Adipose tissue (tissue), 3 donors: ENCODE data around the gene DDX50. TPM values are rescaled to one million over a fixed set of nuclear protein-coding genes. Genes with fewer than 3 reads are reported as not detected.
"Not testable (repeated sequence)": the region's sequence is repeated elsewhere in the genome, so short reads cannot be mapped to it uniquely, and the experiment has no call there.

Source experiments
- H3K27ac ChIP-seq: one replicate; pipeline ENCODE4 v1.5.1; 2013; ENCODE audit warnings: low read depth, low read length
- WGBS, 3 donors: extraction: QIAGEN DNeasy Blood & Tissue Kit; methylation state at CpG; one replicate each; pipeline ENCODE4 v1.1.7; 2013; 5-methylcytosine and 5-hydroxymethylcytosine counted together
- polyA plus RNA-seq, 3 donors: library from polyadenylated mRNA; stranded (reverse); fragments of 200-250 nt; gene quantifications; one replicate each; pipeline ENCODE4 v1.2.3, GENCODE V29; 2013
- donor health status: healthy with polysubstance abuse.
- donor health status: Bipolar disorder and iron deficiency.
- donor health status: healthy.

DDX50 gene
- polyA plus RNA-seq, 3 donors = 22.0 to 33.4 (median 25.5) TPM

GRCh38 chr10:68899186-68899745 is 1.8 kb upstream of the DDX50 start:
- WGBS, 3 donors = 82 to 88% (median 87%) methylated on average over 8 of the region's 8 CpGs
- no peak overlapping the region for H3K27ac ChIP-seq

DNA sequence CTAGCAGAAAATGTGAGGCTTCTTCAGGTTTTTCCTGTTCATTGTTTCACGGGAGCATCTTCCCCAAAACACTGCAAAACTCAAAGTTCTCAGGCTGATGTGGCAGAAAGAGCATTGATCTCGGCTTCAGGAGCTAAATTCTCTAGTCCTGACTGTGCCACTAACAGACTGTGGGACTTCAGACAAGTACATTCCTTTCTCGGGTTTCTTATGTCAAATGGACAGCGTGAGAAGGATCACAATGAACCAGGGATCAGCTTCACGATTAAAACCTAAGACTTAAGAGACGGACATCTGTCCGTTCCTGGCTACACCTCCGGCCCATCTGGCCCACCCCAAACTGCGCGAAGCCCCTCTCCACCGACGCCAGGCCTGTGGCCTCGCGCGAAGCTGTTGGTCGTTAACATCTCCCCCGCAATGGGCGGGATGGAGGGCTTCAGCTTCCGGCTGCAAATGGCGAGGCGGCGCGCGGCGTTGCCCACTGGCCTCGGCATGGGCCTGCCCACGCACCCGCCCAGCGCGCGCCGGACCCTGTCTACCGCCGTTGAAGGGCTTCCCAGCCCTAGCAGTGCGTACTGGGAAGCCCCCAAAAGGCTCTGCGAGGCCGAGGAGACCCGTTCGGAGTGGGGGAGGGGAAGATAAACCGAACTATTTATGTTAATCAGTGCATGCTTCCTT is 549 bp upstream of the DDX50 start:
- 3 to 6% (median 4%) methylated on average over 39 to 40 of the region's 40 CpGs for WGBS, 3 donors
- H3K27ac ChIP-seq = peak overlapping the region; percentile 83

GRCh38 chr10:68902382-68902781 is 1.3 kb downstream of the DDX50 start:
- no peak overlapping the region for H3K27ac ChIP-seq

DNA sequence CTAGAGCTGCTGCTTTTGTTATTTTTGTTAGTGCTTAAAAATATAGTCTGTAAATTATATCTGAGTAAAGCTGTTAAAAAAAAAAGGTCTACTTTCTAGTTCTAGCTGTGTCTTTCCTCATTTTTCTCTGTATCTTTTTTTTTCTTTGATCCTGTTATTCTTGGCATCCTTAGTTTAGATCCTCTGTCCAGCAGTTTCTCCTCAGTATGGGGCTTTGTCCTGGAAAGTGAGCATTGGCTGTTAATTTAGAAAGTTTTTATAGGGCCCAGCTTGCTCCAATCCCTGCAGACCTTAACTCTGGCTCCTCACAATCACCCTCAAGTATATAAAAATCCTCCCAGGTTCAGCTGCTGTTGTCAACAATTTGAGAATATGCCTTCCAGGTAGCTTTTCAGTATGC is 23.5 kb downstream of the DDX50 start:
- no peak overlapping the region for H3K27ac ChIP-seq

More at GRCh38 chr10:68902382-68902781, 1.3 kb downstream of the DDX50 start:
- WGBS, 3 donors = 43 to 75% (median 67%) methylated on average over 5 of the region's 5 CpGs

- no peak overlapping the region for H3K27ac ChIP-seq
- 90 to 98% (median 97%) methylated on average over 4 of the region's 4 CpGs for WGBS, 3 donors
Observed at GRCh38 chr10:68925489-68925888, 24.4 kb downstream of the DDX50 start.

- 92 to 96% (median 96%) methylated on average over 2 of the region's 2 CpGs for WGBS, 3 donors
- not testable (repeated sequence) for H3K27ac ChIP-seq
Observed at GRCh38 chr10:68929157-68929556, 28.0 kb downstream of the DDX50 start.

DNA sequence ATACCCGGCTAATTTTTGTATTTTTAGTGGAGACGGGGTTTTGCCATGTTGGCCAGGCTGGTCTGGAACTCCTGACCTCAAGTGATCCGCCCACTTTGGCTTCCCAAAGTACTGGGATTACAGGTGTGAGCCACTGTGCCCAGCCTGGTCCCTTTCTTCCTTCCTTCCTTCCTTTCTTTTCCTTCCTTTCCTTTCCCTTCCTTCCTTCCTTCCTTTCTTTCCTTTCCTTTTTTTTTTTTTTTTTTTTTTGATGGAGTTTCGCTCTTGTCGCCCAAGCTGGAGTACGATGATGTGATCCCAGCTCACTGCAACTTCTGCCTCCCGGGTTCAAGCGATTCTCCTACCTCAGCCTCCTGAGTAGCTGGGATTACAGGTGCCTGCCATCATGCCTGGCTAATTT is 28.8 kb downstream of the DDX50 start:
- WGBS, 3 donors = 96 to 99% (median 98%) methylated on average over 7 to 8 of the region's 8 CpGs

DNA sequence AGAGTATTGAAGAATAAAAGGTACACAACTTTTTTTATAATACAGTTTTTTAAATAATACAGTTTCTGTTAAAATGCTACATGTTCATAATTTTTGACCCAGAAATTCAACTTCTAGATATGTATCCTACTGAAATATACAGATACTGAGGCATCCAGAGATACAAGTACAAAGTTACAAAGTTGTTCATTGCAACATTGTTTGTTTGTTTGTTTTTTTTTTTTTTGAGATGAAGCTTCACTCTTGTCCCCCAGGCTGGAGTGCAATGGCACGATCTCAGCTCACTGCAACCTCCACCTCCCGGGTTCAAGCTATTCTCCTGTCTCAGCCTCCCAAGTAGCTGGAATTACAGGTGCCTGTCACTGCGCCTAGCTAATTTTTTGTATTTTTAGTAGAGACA is 31.7 kb downstream of the DDX50 start:
- 82 to 98% (median 97%) methylated on average over 3 of the region's 3 CpGs for WGBS, 3 donors
- H3K27ac ChIP-seq = not testable (repeated sequence)

More for the DNA sequence above, 28.8 kb downstream of the DDX50 start:
- H3K27ac ChIP-seq = not testable (repeated sequence)

DNA sequence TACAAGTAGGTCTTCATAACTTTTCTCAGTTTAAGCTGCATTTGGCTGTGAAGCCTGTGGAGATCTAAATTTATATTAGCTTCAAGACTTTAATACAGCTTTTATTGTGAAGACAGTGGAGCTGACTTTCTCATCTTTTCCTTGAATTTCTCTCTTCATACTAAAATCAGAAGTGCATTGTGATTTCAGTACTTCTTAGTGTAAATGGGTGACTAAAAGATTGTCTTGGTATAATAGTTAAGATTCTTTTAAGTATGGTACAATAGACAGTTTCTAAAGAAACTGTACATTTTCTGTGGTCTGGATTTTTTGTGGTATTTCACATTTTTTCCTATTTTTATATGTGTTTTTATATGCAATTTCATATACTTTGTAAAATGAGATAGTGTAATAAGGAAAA is 33.9 kb downstream of the DDX50 start:
- no peak overlapping the region for H3K27ac ChIP-seq

DNA sequence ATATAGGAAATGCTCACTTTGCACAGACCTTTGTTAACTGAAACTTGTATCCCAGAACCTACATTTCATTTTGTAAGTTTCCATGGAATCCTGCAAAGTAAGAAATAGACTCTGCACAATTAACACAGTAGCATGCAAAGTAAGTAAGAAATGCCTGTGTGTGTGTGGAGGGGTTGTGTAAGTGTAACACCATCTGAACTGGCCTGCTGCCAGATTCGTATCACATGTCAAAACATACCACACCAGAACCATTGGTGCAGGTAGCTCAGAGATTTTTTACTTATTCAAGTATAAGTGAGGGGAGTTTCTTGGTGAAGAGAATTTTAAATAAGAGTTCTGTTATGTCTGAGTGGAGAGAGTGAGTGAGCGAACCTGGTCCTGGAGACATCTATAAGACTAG is 37.0 kb downstream of the DDX50 start:
- no peak overlapping the region for H3K27ac ChIP-seq
- WGBS, 3 donors = 56 to 75% (median 67%) methylated on average over 2 of the region's 2 CpGs

DNA sequence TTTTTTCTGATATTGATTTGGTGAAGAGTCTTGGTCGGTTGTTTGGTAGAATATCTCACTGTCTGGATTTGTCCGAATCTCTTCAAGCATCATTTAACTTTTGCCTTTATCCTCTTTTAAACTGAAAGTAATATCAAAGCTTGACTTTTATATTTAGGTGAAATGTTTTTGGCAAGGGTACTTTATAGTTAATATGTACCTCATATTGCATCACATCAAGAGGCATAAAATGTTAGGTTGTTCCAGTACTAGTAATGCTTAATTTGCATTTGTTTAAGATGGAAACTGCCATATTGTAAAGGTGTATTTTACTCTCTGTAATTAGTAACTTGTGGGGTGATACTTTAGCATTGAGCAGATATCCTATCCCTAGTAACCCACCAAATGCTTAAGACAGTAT is 37.8 kb downstream of the DDX50 start:
- WGBS, 3 donors = 86 to 96% (median 94%) methylated on average over 2 of the region's 2 CpGs
- no peak overlapping the region for H3K27ac ChIP-seq

DNA sequence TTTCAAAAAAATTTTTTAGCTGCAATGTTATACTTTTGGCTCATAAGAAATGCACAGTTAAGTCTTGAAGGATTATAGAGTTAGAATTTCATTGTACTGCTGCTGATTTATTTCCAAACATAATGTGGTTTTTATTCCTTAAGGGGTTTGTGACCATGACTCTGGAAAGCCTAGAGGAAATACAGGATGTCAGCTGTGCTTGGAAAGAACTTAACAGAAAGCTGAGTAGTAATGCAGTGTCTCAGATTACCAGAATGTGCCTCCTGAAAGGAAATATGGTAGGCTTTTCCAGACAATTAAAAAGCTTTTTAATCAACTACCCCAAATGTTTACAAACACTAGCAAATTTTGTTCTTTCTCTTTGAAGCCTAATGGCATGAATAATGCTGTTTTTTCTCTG is 39.8 kb downstream of the DDX50 start:
- not testable (repeated sequence) for H3K27ac ChIP-seq

DNA sequence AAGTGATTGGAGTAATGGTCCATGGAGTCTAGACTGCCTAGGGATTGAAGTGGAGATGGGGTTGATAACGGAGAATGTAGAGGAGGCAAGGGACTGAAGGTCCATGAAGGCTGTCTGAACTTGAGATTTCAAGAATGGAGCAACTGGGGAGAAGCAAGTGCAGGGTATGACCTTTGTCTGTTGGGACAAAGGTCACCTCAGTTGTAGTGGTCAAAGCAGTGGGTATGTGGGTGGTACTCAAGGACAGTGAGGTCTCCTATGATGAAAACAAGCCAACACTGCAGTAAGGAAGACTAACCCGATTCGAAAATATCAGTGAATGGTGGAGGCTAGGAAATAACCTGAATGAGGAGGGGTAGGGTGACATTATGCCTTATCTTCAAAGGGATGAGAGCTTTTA is 49.5 kb downstream of the DDX50 start:
- WGBS, 3 donors = 92 to 95% (median 93%) methylated on average over 3 of the region's 3 CpGs

GRCh38 chr10:68954904-68955303 is 53.8 kb downstream of the DDX50 start:
- H3K27ac ChIP-seq = no peak overlapping the region
- 89 to 91% (median 90%) methylated on average over 12 of the region's 12 CpGs for WGBS, 3 donors

More for the DNA sequence above, 49.5 kb downstream of the DDX50 start:
- no peak overlapping the region for H3K27ac ChIP-seq

DNA sequence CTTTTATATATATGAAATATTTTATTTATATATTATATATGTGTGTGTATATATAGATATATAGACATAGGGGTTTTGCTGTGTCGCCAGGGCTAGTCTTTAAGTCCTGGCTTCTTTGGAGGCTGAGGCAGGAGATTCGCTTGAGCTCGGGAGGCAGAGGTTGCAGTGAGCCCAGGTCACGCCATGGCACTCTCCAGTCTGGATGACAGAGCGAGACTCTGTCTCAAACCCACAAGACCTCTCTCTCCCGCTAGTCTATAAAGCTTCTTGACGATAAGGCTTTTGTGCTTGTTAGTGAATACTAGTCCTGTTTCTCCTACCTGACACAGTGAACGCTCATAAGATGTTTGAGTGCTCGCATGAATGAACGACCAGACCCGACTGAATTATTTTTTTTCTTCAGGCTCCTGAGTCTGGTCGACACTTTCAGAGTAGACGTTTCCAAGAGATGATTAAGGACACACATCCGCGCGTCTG is 54.3 kb downstream of the DDX50 start:
- H3K27ac ChIP-seq = peak overlapping the region; percentile 99
- WGBS, 3 donors = 3 to 4% (median 3%) methylated on average over 16 of the region's 16 CpGs

DNA sequence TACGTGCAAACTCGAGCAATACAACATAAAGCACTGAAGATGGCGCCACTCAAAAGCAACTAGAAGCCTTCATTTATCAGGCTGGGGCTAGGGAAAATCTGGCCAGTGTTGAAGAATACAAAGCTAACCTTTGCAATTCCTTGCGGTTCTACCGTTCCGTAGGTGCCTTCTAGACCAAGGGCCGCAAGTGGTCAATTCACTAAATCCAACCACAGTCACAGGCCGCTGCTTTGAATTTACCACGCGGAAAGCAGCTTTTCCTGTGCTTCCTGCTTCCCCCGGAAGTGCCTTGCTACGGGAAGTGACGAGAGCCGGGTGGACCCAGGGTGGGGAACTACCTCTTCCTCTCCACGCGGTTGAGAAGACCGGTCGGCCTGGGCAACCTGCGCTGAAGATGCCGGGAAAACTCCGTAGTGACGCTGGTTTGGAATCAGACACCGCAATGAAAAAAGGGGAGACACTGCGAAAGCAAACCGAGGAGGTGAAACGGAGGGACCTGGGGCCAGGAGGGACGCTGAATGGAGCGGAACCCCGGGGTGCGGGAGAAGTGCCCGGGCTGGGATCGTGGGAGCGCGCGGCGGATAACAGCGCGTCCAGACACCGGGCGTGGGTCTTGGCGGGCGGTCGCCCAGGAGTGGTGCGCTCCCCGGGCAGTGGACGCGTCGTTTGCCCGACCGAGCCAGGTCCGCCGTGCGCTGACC is 54.9 kb downstream of the DDX50 start, which contains the start of gene DDX21:
TSS of gene DDX21 (plus strand) at position 339 of the 701 bp plus-strand sequence. CDS start at position 395, 56 bp downstream.
- 0 to 1% (median 1%) methylated on average over 53 of the region's 53 CpGs for WGBS, 3 donors
- peak within 1 kb of the TSS; percentile 99 for H3K27ac ChIP-seq

- no peak overlapping the region for H3K27ac ChIP-seq
- WGBS, 3 donors = 38 to 46% (median 44%) methylated on average over 7 of the region's 7 CpGs
Observed at GRCh38 chr10:68957284-68957615, 56.1 kb downstream of the DDX50 start.

DNA sequence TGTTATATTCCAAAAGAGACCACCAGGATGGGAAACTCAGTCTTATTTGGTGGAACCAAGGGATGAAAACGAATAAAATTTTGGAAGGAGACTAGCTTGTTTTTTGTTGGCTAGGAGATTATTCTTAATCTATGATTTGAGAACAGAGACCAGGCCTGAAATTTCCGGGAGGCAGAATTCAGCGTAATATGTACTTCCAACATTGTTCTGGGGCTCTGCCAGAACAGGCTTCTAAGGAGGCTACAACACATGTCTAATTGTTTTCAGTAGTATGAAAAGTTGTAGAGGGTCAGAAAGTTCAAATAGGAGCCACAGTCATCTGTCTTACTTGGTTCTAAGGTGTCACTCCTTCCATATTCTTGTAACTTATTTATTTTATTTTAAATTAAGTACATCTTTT is 56.5 kb downstream of the DDX50 start:
- 42 to 68% (median 59%) methylated on average over 3 of the region's 3 CpGs for WGBS, 3 donors
- no peak overlapping the region for H3K27ac ChIP-seq

DNA sequence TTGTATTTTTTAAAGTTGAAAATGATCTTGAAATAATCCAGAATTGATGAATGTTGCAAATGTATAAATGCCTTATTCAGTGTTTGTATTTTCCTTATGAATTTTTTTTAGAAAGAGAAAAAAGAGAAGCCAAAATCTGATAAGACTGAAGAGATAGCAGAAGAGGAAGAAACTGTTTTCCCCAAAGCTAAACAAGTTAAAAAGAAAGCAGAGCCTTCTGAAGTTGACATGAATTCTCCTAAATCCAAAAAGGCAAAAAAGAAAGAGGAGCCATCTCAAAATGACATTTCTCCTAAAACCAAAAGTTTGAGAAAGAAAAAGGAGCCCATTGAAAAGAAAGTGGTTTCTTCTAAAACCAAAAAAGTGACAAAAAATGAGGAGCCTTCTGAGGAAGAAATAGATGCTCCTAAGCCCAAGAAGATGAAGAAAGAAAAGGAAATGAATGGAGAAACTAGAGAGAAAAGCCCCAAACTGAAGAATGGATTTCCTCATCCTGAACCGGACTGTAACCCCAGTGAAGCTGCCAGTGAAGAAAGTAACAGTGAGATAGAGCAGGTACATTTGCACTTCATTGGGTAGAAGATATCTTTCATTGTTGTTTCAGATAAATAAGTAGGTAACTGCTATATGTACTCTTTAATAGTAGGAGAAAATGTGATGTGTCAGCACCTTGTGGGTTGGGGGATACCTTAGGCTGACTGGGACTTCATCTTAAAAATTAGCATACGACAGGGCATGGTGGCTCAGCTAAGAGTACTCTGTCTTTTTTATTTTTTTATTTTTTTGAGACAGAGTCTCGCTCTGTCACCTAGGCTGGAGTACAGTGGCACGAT is 58.8 kb downstream of the DDX50 start:
- WGBS, 3 donors = 75 to 89% (median 85%) methylated on average over 4 of the region's 4 CpGs
- no peak overlapping the region for H3K27ac ChIP-seq
